ENCODE data around the gene OGDH.

- TF ChIP-seq CTCF (IDR thresholded peaks at IDR 0.05; ENCODE audit: low read length) (no peak), EZH2 (IDR thresholded peaks at IDR 0.05; ENCODE audit: borderline replicate concordance, low read length) (no peak)
Measured at GRCh38 chr7:44618753-44619152, 12.3 kb downstream of the OGDH start.

Measured in OCI-LY1 (cell line).